ACC112 (cell line): ENCODE measurements around the gene GRID1.

Experiments used
- H2AFZ ChIP-seq: fragments of 200-600 bp; sonication (generic); one replicate; pipeline ENCODE4 v1.6.0; 2017; ENCODE audit warnings: antibody characterized with exemption, low read length; ENCODE audit not compliant: unreplicated experiment
- H3K27ac ChIP-seq: fragments of 200-600 bp; sonication (generic); 2 replicates; pipeline ENCODE4 v1.5.1; 2014; ENCODE audit warnings: low read depth, mild to moderate bottlenecking, antibody characterized with exemption, low read length, moderate library complexity
- H3K27me3 ChIP-seq: fragments of 200-600 bp; sonication (generic); 2 replicates; pipeline ENCODE4 v1.6.1; 2014; ENCODE audit warnings: mild to moderate bottlenecking, antibody characterized with exemption, low read length, moderate library complexity, mixed read lengths; ENCODE audit not compliant: insufficient read depth
- H3K36me3 ChIP-seq: fragments of 200-600 bp; sonication (generic); 2 replicates; pipeline ENCODE4 v1.6.1; 2016; ENCODE audit warnings: mild to moderate bottlenecking, antibody characterized with exemption, low read length, moderate library complexity, mixed read lengths; ENCODE audit not compliant: insufficient read depth
- H3K4me1 ChIP-seq: fragments of 200-600 bp; sonication (generic); one replicate; pipeline ENCODE4 v1.6.1; 2016; ENCODE audit warnings: low read length, mixed read lengths; ENCODE audit not compliant: insufficient read depth, unreplicated experiment, control insufficient read depth
- H3K4me3 ChIP-seq: fragments of 200-600 bp; sonication (generic); 2 replicates; pipeline ENCODE4 v1.5.1; 2014; ENCODE audit warnings: mild to moderate bottlenecking, low read depth, low read length
- H3K79me2 ChIP-seq: fragments of 200-600 bp; sonication (generic); one replicate; pipeline ENCODE4 v1.6.0; 2016; ENCODE audit warnings: low read length; ENCODE audit not compliant: control insufficient read depth, unreplicated experiment, insufficient read depth

Gene GRID1

GRCh38 chr10:86370006-86370585 lies 3.5 kb upstream of the GRID1 start:
- Histone ChIP-seq H3K36me3 (no peaks in the 10 kb centered on the region), H3K4me1 (no peaks in the 10 kb centered on the region), H2AFZ (no peak overlapping the region), H3K27me3 (peaks cover 73% of the 10 kb centered on the region), H3K4me3 (no peak overlapping the region), H3K79me2 (no peaks in the 10 kb centered on the region), H3K27ac (no peak overlapping the region)

GRCh38 chr10:86368987-86369386 lies 2.4 kb upstream of the GRID1 start:
- H3K4me1 ChIP-seq: no peaks in the 10 kb centered on the region
- no peak overlapping the region for H3K27ac ChIP-seq
- no peaks in the 10 kb centered on the region for H3K36me3 ChIP-seq
- H3K27me3 ChIP-seq: peaks cover 84% of the 10 kb centered on the region
- H3K79me2 ChIP-seq: no peaks in the 10 kb centered on the region
- no peak overlapping the region for H3K4me3 ChIP-seq
- no peak overlapping the region for H2AFZ ChIP-seq

- Histone ChIP-seq H3K4me3 (no peak overlapping the region), H3K27me3 (peaks cover 93% of the 10 kb centered on the region), H3K27ac (no peak overlapping the region), H2AFZ (no peak overlapping the region), H3K79me2 (no peaks in the 10 kb centered on the region), H3K36me3 (no peaks in the 10 kb centered on the region), H3K4me1 (no peaks in the 10 kb centered on the region)
These were observed 1.5 kb upstream of the GRID1 start for GRCh38 chr10:86368046-86368445.

GRCh38 chr10:86367152-86367951 lies 757 bp upstream of the GRID1 start:
- Histone ChIP-seq H3K27ac (no peak overlapping the region), H3K4me3 (peak overlapping the region; percentile 51; the same call in 1 of the 2 replicates), H3K27me3 (peaks cover 95% of the 10 kb centered on the region), H3K36me3 (no peaks in the 10 kb centered on the region), H2AFZ (no peak overlapping the region), H3K79me2 (no peaks in the 10 kb centered on the region), H3K4me1 (no peaks in the 10 kb centered on the region)

GRCh38 chr10:86366902-86367151 lies 232 bp upstream of the GRID1 start:
- no peak overlapping the region for H2AFZ ChIP-seq
- H3K36me3 ChIP-seq: no peaks in the 10 kb centered on the region
- peak overlapping the region; percentile 51; the same call in 1 of the 2 replicates for H3K4me3 ChIP-seq
- H3K27me3 ChIP-seq: peaks cover 95% of the 10 kb centered on the region
- no peak overlapping the region for H3K27ac ChIP-seq
- no peaks in the 10 kb centered on the region for H3K79me2 ChIP-seq
- H3K4me1 ChIP-seq: no peaks in the 10 kb centered on the region

- Histone ChIP-seq H3K27ac (no peak overlapping the region), H3K27me3 (peaks cover 84% of the 10 kb centered on the region), H3K4me1 (no peaks in the 10 kb centered on the region), H3K36me3 (no peaks in the 10 kb centered on the region), H3K4me3 (no peak overlapping the region), H3K79me2 (no peaks in the 10 kb centered on the region), H2AFZ (no peak overlapping the region)
These were observed 1.1 kb downstream of the GRID1 start for GRCh38 chr10:86365346-86366032.

- H3K4me3 ChIP-seq: no peak overlapping the region
- H3K27ac ChIP-seq: no peak overlapping the region
- H3K79me2 ChIP-seq: no peaks in the 10 kb centered on the region
- no peak overlapping the region for H2AFZ ChIP-seq
- no peaks in the 10 kb centered on the region for H3K36me3 ChIP-seq
- H3K4me1 ChIP-seq: no peaks in the 10 kb centered on the region
- peaks cover 77% of the 10 kb centered on the region for H3K27me3 ChIP-seq
These were observed 1.9 kb downstream of the GRID1 start for GRCh38 chr10:86364491-86365345.

GRCh38 chr10:86363833-86364490 lies 2.6 kb downstream of the GRID1 start:
- peaks cover 69% of the 10 kb centered on the region for H3K27me3 ChIP-seq
- no peaks in the 10 kb centered on the region for H3K36me3 ChIP-seq
- H3K4me1 ChIP-seq: no peaks in the 10 kb centered on the region
- H2AFZ ChIP-seq: no peak overlapping the region
- no peak overlapping the region for H3K27ac ChIP-seq
- no peak overlapping the region for H3K4me3 ChIP-seq
- H3K79me2 ChIP-seq: no peaks in the 10 kb centered on the region

- Histone ChIP-seq H3K36me3 (no peaks in the 10 kb centered on the region), H3K79me2 (no peaks in the 10 kb centered on the region), H2AFZ (no peak overlapping the region), H3K4me3 (no peak overlapping the region), H3K27me3 (peaks cover 63% of the 10 kb centered on the region), H3K27ac (no peak overlapping the region), H3K4me1 (no peaks in the 10 kb centered on the region)
These were observed 3.3 kb downstream of the GRID1 start for GRCh38 chr10:86363184-86363832.
